Measurements from ENCODE around the gene SNTG2.
"Not testable (repeated sequence)": the region's sequence is repeated elsewhere in the genome, so short reads cannot be mapped to it uniquely, and the experiment has no call there.

Gene SNTG2

GRCh38 chr2:1053786-1054185 lies 103.1 kb downstream of the SNTG2 start:
- no peak for DNase-seq (ENCODE audit: low read depth in 3 of 3)

- DNase-seq (ENCODE audit: low read depth in 3 of 3): no peak
Measured at GRCh38 chr2:1054399-1054798, 103.8 kb downstream of the SNTG2 start.

GRCh38 chr2:1055014-1055595 lies 104.5 kb downstream of the SNTG2 start:
- DNase-seq (ENCODE audit: low read depth in 3 of 3): no peak

GRCh38 chr2:1060372-1060771 lies 109.7 kb downstream of the SNTG2 start:
- no peak for DNase-seq (ENCODE audit: low read depth in 3 of 3)

GRCh38 chr2:1060987-1061386 lies 110.3 kb downstream of the SNTG2 start:
- no peak for DNase-seq (ENCODE audit: low read depth in 3 of 3)

- no peak for DNase-seq (ENCODE audit: low read depth in 3 of 3)
Measured at GRCh38 chr2:1068241-1068640, 117.6 kb downstream of the SNTG2 start.

GRCh38 chr2:1068822-1069221 lies 118.2 kb downstream of the SNTG2 start:
- no peak for DNase-seq (ENCODE audit: low read depth in 3 of 3)

GRCh38 chr2:1069847-1070246 lies 119.2 kb downstream of the SNTG2 start:
- DNase-seq (ENCODE audit: low read depth in 3 of 3): no peak

GRCh38 chr2:1070601-1071000 lies 120.0 kb downstream of the SNTG2 start:
- no peak for DNase-seq (ENCODE audit: low read depth in 3 of 3)

- DNase-seq (ENCODE audit: low read depth in 3 of 3): no peak
Measured at GRCh38 chr2:1071650-1072049, 121.0 kb downstream of the SNTG2 start.

- DNase-seq (ENCODE audit: low read depth in 3 of 3): no peak
Measured at GRCh38 chr2:1072250-1072649, 121.6 kb downstream of the SNTG2 start.

- no peak for DNase-seq (ENCODE audit: low read depth in 3 of 3)
Measured at GRCh38 chr2:1077911-1078310, 127.3 kb downstream of the SNTG2 start.

GRCh38 chr2:1078326-1078725 lies 127.7 kb downstream of the SNTG2 start:
- no peak for DNase-seq (ENCODE audit: low read depth in 3 of 3)

GRCh38 chr2:1079873-1080799 lies 129.5 kb downstream of the SNTG2 start:
- DNase-seq (ENCODE audit: low read depth in 3 of 3): no peak

- DNase-seq (ENCODE audit: low read depth in 3 of 3): no peak
Measured at GRCh38 chr2:1081451-1082225, 131.0 kb downstream of the SNTG2 start.

GRCh38 chr2:1082456-1083205 lies 132.0 kb downstream of the SNTG2 start:
- no peak for DNase-seq (ENCODE audit: low read depth in 3 of 3)

- DNase-seq (ENCODE audit: low read depth in 3 of 3): no peak
Measured at GRCh38 chr2:1088192-1088860, 137.7 kb downstream of the SNTG2 start.

- DNase-seq (ENCODE audit: low read depth in 3 of 3): no peak
Measured at GRCh38 chr2:1088940-1089339, 138.3 kb downstream of the SNTG2 start.

GRCh38 chr2:1091895-1092585 lies 141.4 kb downstream of the SNTG2 start:
- no peak for DNase-seq (ENCODE audit: low read depth in 3 of 3)

GRCh38 chr2:1093668-1094067 lies 143.0 kb downstream of the SNTG2 start:
- not testable (repeated sequence) for DNase-seq (ENCODE audit: low read depth in 3 of 3)

- DNase-seq (ENCODE audit: low read depth in 3 of 3): no peak
Measured at GRCh38 chr2:1097101-1097500, 146.5 kb downstream of the SNTG2 start.
